Measurements from ENCODE around the gene ELOVL3. TPM values are rescaled to one million over a fixed set of nuclear protein-coding genes. Genes with fewer than 3 reads are reported as not detected.

Gene ELOVL3
- total RNA-seq, 4 donors from 2014 or later, result 0.19 TPM; not detected in 3

DNA sequence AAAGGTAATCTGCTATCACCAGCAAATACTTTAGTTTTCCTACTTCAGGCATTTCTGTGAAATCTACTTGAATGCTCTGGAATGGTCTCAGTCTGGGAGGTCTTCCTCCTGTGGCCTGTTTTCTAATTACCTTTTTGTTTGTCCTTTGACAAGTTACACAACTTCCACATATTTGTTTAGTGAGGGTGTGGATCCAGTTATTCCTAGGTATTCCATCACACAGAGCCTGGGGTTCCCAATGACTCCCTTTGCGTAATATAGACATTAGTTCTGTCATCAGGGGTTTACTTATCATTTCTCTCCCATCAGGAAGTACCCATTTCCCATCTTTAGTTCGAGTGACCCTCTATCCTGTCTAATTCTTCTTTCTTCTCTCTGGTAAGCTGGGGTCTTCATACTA, 28.1 kb upstream of the ELOVL3 start:
- Histone ChIP-seq H3K27ac (replicated peaks in 1 of 4) (no peak overlapping the region), H3K36me3 (no peaks in the 10 kb centered on the region), H3K4me3 (no peak overlapping the region), H3K27me3 (peaks cover 0 to 7% (median 0%) of the 10 kb centered on the region in 4 donors), H3K4me1 (no peaks in the 10 kb centered on the region), H3K9me3 (no peaks in the 10 kb centered on the region)
- 71% methylated on average over 2 of the region's 2 CpGs for WGBS
- TF ChIP-seq, protein P1, sequence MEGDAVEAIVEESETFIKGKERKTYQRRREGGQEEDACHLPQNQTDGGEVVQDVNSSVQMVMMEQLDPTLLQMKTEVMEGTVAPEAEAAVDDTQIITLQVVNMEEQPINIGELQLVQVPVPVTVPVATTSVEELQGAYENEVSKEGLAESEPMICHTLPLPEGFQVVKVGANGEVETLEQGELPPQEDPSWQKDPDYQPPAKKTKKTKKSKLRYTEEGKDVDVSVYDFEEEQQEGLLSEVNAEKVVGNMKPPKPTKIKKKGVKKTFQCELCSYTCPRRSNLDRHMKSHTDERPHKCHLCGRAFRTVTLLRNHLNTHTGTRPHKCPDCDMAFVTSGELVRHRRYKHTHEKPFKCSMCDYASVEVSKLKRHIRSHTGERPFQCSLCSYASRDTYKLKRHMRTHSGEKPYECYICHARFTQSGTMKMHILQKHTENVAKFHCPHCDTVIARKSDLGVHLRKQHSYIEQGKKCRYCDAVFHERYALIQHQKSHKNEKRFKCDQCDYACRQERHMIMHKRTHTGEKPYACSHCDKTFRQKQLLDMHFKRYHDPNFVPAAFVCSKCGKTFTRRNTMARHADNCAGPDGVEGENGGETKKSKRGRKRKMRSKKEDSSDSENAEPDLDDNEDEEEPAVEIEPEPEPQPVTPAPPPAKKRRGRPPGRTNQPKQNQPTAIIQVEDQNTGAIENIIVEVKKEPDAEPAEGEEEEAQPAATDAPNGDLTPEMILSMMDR (IDR thresholded peaks at IDR 0.05), result no peak
- no peak for TF ChIP-seq POLR2AphosphoS5 (IDR thresholded peaks at IDR 0.05)
- no peak for TF ChIP-seq EP300 (IDR thresholded peaks at IDR 0.05)
- no peak for TF ChIP-seq POLR2A (IDR thresholded peaks at IDR 0.05; ENCODE audit: low read depth)
- intact Hi-C loops (cut with DNase I), result no loop called here
- no peak for DNase-seq (ENCODE audit: extremely low spot score)

DNA sequence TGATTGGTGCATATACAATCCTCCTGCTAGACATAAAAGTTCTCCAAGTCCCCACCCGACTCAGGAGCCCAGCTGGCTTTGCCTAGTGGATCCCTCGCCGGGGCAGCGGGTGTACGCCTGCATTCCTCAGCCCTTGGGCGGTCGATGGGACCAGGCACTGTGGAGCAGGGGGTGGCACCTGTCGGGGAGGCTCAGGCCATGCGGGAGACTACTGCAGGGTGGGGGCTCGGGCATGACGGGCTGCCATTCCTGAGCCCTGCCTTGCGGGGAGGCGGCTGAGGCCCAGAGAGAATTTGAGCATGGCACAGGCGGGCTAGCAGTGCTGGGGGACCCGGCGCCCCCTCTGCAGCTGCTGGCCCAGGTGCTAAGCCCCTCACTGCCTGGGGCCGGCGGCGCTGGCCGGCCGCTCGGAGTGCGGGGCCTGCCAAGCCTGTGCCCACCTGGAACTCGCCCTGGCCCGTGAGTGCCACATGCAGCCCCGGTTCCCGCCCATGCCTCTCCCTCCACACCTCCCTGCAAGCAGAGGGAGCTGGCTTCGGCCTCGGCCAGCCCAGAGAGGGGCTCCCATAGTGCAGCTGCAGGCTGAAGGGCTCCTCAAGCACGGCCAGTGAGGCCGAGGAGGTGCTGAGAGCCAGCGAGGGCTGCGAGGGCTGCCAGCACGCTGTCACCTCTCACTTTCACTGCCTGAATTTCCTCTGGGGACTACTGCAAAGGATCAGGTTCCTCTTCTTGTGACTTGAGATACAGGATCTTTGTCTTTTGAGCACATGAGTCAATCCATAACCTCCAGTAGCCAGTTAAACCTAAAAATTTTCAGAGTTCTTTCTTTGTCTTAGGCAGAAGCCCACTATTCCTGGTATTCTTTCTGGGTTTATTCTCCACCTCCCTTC, 25.1 kb upstream of the ELOVL3 start:
- H3K36me3 ChIP-seq, result no peaks in the 10 kb centered on the region
- H3K27ac ChIP-seq (replicated peaks in 1 of 4), result no peak overlapping the region
- H3K9me3 ChIP-seq, result peaks cover 0 to 9% (median 4%) of the 10 kb centered on the region in 4 donors
- no peak for DNase-seq (ENCODE audit: extremely low spot score)
- TF ChIP-seq, protein P1 (IDR thresholded peaks at IDR 0.05), result no peak
- TF ChIP-seq POLR2AphosphoS5 (IDR thresholded peaks at IDR 0.05) (no peak), EP300 (IDR thresholded peaks at IDR 0.05) (no peak), POLR2A (IDR thresholded peaks at IDR 0.05; ENCODE audit: low read depth) (no peak)
- H3K27me3 ChIP-seq, result peaks cover 0 to 7% (median 0%) of the 10 kb centered on the region in 4 donors
- no peak overlapping the region for H3K4me3 ChIP-seq
- intact Hi-C loops (cut with DNase I), result no loop called here
- 87% methylated on average over 14 of the region's 34 CpGs for WGBS
- H3K4me1 ChIP-seq, result no peaks in the 10 kb centered on the region

DNA sequence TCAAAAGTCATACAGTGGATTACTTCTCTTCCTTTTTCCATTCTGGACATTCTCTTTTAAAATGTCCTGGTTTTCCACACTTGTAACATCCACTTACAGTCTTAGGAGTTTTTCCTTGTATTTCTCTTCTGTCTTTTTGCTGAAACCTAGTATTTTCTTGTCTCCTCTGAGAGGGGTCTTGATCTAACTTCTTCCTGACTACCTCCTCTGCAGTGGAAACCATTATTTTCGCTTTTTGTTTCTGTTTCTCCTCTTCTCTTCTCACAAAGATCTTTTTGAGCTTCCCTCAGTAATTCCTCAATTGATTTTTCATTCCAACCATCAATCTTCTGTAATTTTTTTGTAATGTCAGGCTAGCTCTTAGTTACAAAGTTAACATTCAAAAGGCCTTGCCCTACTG, 23.7 kb upstream of the ELOVL3 start:
- 82% methylated on average over 1 of the region's 1 CpG for WGBS

GRCh38 chr10:102208311-102209035, 17.6 kb upstream of the ELOVL3 start:
- intact Hi-C loops (cut with DNase I), result no loop called here
- Histone ChIP-seq H3K9me3 (peaks cover 0 to 9% (median 4%) of the 10 kb centered on the region in 4 donors), H3K27ac (replicated peaks in 1 of 4) (no peak overlapping the region), H3K27me3 (no peaks in the 10 kb centered on the region), H3K36me3 (no peaks in the 10 kb centered on the region), H3K4me3 (no peak overlapping the region), H3K4me1 (peaks cover 0 to 11% (median 10%) of the 10 kb centered on the region in 4 donors)
- TF ChIP-seq POLR2AphosphoS5 (IDR thresholded peaks at IDR 0.05) (no peak), POLR2A (IDR thresholded peaks at IDR 0.05; ENCODE audit: low read depth) (no peak), EP300 (IDR thresholded peaks at IDR 0.05) (no peak)
- TF ChIP-seq, protein P1 (IDR thresholded peaks at IDR 0.05), result no peak
- no peak for DNase-seq (ENCODE audit: extremely low spot score)
- WGBS, result 29% methylated on average over 5 of the region's 5 CpGs

More for the DNA sequence above, 23.7 kb upstream of the ELOVL3 start:
- no peaks in the 10 kb centered on the region for H3K36me3 ChIP-seq
- peaks cover 0 to 7% (median 0%) of the 10 kb centered on the region in 4 donors for H3K27me3 ChIP-seq
- TF ChIP-seq EP300 (IDR thresholded peaks at IDR 0.05) (no peak), POLR2AphosphoS5 (IDR thresholded peaks at IDR 0.05) (no peak), POLR2A (IDR thresholded peaks at IDR 0.05; ENCODE audit: low read depth) (no peak)
- TF ChIP-seq, protein P1 (IDR thresholded peaks at IDR 0.05), result no peak
- no peak overlapping the region for H3K4me3 ChIP-seq
- no peaks in the 10 kb centered on the region for H3K4me1 ChIP-seq
- no peak for DNase-seq (ENCODE audit: extremely low spot score)
- peaks cover 0 to 9% (median 4%) of the 10 kb centered on the region in 4 donors for H3K9me3 ChIP-seq
- H3K27ac ChIP-seq (replicated peaks in 1 of 4), result no peak overlapping the region
- intact Hi-C loops (cut with DNase I), result no loop called here

All from esophagus muscularis mucosa (tissue), 4 donors.